ENCODE results near the gene DSCAM.

GRCh38 chr21:40490408-40490807 is 356.6 kb downstream of the DSCAM start:
- TF ChIP-seq EZH2 (IDR thresholded peaks at IDR 0.05; ENCODE audit: borderline replicate concordance, low read length): no peak
- no peak for TF ChIP-seq CTCF (IDR thresholded peaks at IDR 0.05; ENCODE audit: low read length)

Data from OCI-LY1 (cell line).